Mesothelial cell of epicardium (in vitro differentiated cells): ENCODE results near the gene CFTR. TPM values are rescaled to one million over a fixed set of nuclear protein-coding genes. Genes with fewer than 3 reads are reported as not detected.

Experiments
- DNase-seq, 2 experiments: peaks; one replicate each; pipeline ENCODE4 v3.0.0; 2021; ENCODE audit warnings: low spot score in 2 of 2; ENCODE audit not compliant: unreplicated experiment in 2 of 2
- H3K27ac Mint-ChIP-seq: 2 replicates; pipeline ENCODE4 v1.8.0; 2021; ENCODE audit warnings: mixed read lengths
- H3K27me3 Mint-ChIP-seq: 2 replicates; pipeline ENCODE4 v1.8.0; 2021; ENCODE audit warnings: low read depth, mixed read lengths
- H3K36me3 Mint-ChIP-seq: 2 replicates; pipeline ENCODE4 v1.8.0; 2021; ENCODE audit warnings: mixed read lengths
- H3K4me1 Mint-ChIP-seq: 2 replicates; pipeline ENCODE4 v1.8.0; 2021; ENCODE audit warnings: mixed read lengths
- H3K4me3 Mint-ChIP-seq: 2 replicates; pipeline ENCODE4 v1.8.0; 2021; ENCODE audit warnings: mild to moderate bottlenecking, moderate library complexity, mixed read lengths
- H3K9me3 Mint-ChIP-seq: 2 replicates; pipeline ENCODE4 v1.8.0; 2021; ENCODE audit warnings: mixed read lengths
- CTCF ChIP-seq: fragments of 200-600 bp; sonication (generic); IDR thresholded peaks from one replicate; pipeline ENCODE4 v1.5.0; 2021; ENCODE audit warnings: antibody characterized with exemption; ENCODE audit not compliant: unreplicated experiment
- total RNA-seq: library from RNA; stranded (reverse); gene quantifications from 3 replicates; pipeline ENCODE4 v1.2.1, GENCODE V29; 2021

The CFTR gene
- total RNA-seq, 1 donor from 2014 or later: 2.7 TPM

- no peak overlapping the region for H3K27ac Mint-ChIP-seq
- TF ChIP-seq CTCF: no peak
- no peak overlapping the region for H3K4me3 Mint-ChIP-seq
Observed at GRCh38 chr7:117686311-117686935, 206.6 kb downstream of the CFTR start.

GRCh38 chr7:117688126-117688525 lies 208.3 kb downstream of the CFTR start:
- peaks cover 18% of the 10 kb centered on the region for H3K4me1 Mint-ChIP-seq
- H3K4me3 Mint-ChIP-seq: no peak overlapping the region

More at GRCh38 chr7:117686311-117686935, 206.6 kb downstream of the CFTR start:
- Mint-ChIP-seq H3K27me3 (no peaks in the 10 kb centered on the region), H3K36me3 (no peaks in the 10 kb centered on the region), H3K9me3 (peaks cover 10% of the 10 kb centered on the region), H3K4me1 (peaks cover 18% of the 10 kb centered on the region)
- no peak for DNase-seq

GRCh38 chr7:117689406-117689805 lies 209.6 kb downstream of the CFTR start:
- Mint-ChIP-seq H3K4me1 (peaks cover 12% of the 10 kb centered on the region), H3K27ac (no peak overlapping the region), H3K36me3 (no peaks in the 10 kb centered on the region), H3K27me3 (no peaks in the 10 kb centered on the region), H3K4me3 (no peak overlapping the region), H3K9me3 (peaks cover 15% of the 10 kb centered on the region)
- no peak for TF ChIP-seq CTCF
- no peak for DNase-seq

More at GRCh38 chr7:117688126-117688525, 208.3 kb downstream of the CFTR start:
- Mint-ChIP-seq H3K27me3 (no peaks in the 10 kb centered on the region), H3K27ac (no peak overlapping the region), H3K9me3 (peaks cover 10% of the 10 kb centered on the region), H3K36me3 (no peaks in the 10 kb centered on the region)
- no peak for DNase-seq
- no peak for TF ChIP-seq CTCF

- no peaks in the 10 kb centered on the region for H3K36me3 Mint-ChIP-seq
- H3K27ac Mint-ChIP-seq: no peak overlapping the region
Observed at GRCh38 chr7:117690147-117690546, 210.3 kb downstream of the CFTR start.

GRCh38 chr7:117692338-117692737 lies 212.5 kb downstream of the CFTR start:
- Mint-ChIP-seq H3K27me3 (no peaks in the 10 kb centered on the region), H3K36me3 (no peaks in the 10 kb centered on the region), H3K27ac (no peak overlapping the region), H3K9me3 (peaks cover 15% of the 10 kb centered on the region), H3K4me1 (no peaks in the 10 kb centered on the region), H3K4me3 (no peak overlapping the region)
- no peak for DNase-seq
- no peak for TF ChIP-seq CTCF

More at GRCh38 chr7:117690147-117690546, 210.3 kb downstream of the CFTR start:
- no peak for DNase-seq
- Mint-ChIP-seq H3K4me3 (no peak overlapping the region), H3K27me3 (no peaks in the 10 kb centered on the region), H3K9me3 (peaks cover 15% of the 10 kb centered on the region), H3K4me1 (peaks cover 10% of the 10 kb centered on the region)
- no peak for TF ChIP-seq CTCF
